ENCODE results near the gene LMO7.

LMO7 gene

GRCh38 chr13:75825161-75825560, 189.0 kb downstream of the LMO7 start:
- H3K4me1 ChIP-seq (ENCODE audit: control insufficient read depth, insufficient read depth, low read length): no peaks in the 10 kb centered on the region
- WGBS, 2 experiments: 43 to 47% methylated on average over 4 of the region's 4 CpGs
- no peak overlapping the region for H3K4me3 ChIP-seq (ENCODE audit: insufficient read depth, low read depth, low read length)
- H3K27ac ChIP-seq (ENCODE audit: insufficient read depth, low read depth, low read length, poor library complexity, severe bottlenecking): no peak overlapping the region
- H3K36me3 ChIP-seq (ENCODE audit: control insufficient read depth, insufficient read depth, low read length): no peaks in the 10 kb centered on the region
- no peaks in the 10 kb centered on the region for H3K9me3 ChIP-seq (ENCODE audit: control insufficient read depth, low read length)
- no peaks in the 10 kb centered on the region for H3K27me3 ChIP-seq (ENCODE audit: control insufficient read depth, insufficient read depth, low read length, poor library complexity, severe bottlenecking)

- WGBS, 2 experiments: 93 to 94% methylated on average over 2 of the region's 2 CpGs
- H3K9me3 ChIP-seq (ENCODE audit: control insufficient read depth, low read length): no peaks in the 10 kb centered on the region
- H3K36me3 ChIP-seq (ENCODE audit: control insufficient read depth, insufficient read depth, low read length): no peaks in the 10 kb centered on the region
- H3K27me3 ChIP-seq (ENCODE audit: control insufficient read depth, insufficient read depth, low read length, poor library complexity, severe bottlenecking): no peaks in the 10 kb centered on the region
- no peaks in the 10 kb centered on the region for H3K4me1 ChIP-seq (ENCODE audit: control insufficient read depth, insufficient read depth, low read length)
- no peak overlapping the region for H3K4me3 ChIP-seq (ENCODE audit: insufficient read depth, low read depth, low read length)
- H3K27ac ChIP-seq (ENCODE audit: insufficient read depth, low read depth, low read length, poor library complexity, severe bottlenecking): no peak overlapping the region
These were observed 189.5 kb downstream of the LMO7 start for GRCh38 chr13:75825594-75825993.

- Histone ChIP-seq H3K27me3 (ENCODE audit: control insufficient read depth, insufficient read depth, low read length, poor library complexity, severe bottlenecking) (no peaks in the 10 kb centered on the region), H3K27ac (ENCODE audit: insufficient read depth, low read depth, low read length, poor library complexity, severe bottlenecking) (no peak overlapping the region), H3K36me3 (ENCODE audit: control insufficient read depth, insufficient read depth, low read length) (no peaks in the 10 kb centered on the region), H3K4me1 (ENCODE audit: control insufficient read depth, insufficient read depth, low read length) (no peaks in the 10 kb centered on the region), H3K9me3 (ENCODE audit: control insufficient read depth, low read length) (no peaks in the 10 kb centered on the region), H3K4me3 (ENCODE audit: insufficient read depth, low read depth, low read length) (no peak overlapping the region)
- 94 to 98% methylated on average over 5 of the region's 5 CpGs for WGBS, 2 experiments
These were observed 190.3 kb downstream of the LMO7 start for GRCh38 chr13:75826391-75826790.

GRCh38 chr13:75829830-75830229, 193.7 kb downstream of the LMO7 start:
- no peak overlapping the region for H3K4me3 ChIP-seq (ENCODE audit: insufficient read depth, low read depth, low read length)
- no peaks in the 10 kb centered on the region for H3K27me3 ChIP-seq (ENCODE audit: control insufficient read depth, insufficient read depth, low read length, poor library complexity, severe bottlenecking)
- no peaks in the 10 kb centered on the region for H3K36me3 ChIP-seq (ENCODE audit: control insufficient read depth, insufficient read depth, low read length)
- H3K9me3 ChIP-seq (ENCODE audit: control insufficient read depth, low read length): no peaks in the 10 kb centered on the region
- no peak overlapping the region for H3K27ac ChIP-seq (ENCODE audit: insufficient read depth, low read depth, low read length, poor library complexity, severe bottlenecking)
- no peaks in the 10 kb centered on the region for H3K4me1 ChIP-seq (ENCODE audit: control insufficient read depth, insufficient read depth, low read length)
- WGBS, 2 experiments: 86 to 88% methylated on average over 1 of the region's 1 CpG

- 100% methylated on average over 1 of the region's 1 CpG for WGBS, 2 experiments
- H3K4me3 ChIP-seq (ENCODE audit: insufficient read depth, low read depth, low read length): no peak overlapping the region
- no peaks in the 10 kb centered on the region for H3K36me3 ChIP-seq (ENCODE audit: control insufficient read depth, insufficient read depth, low read length)
- no peaks in the 10 kb centered on the region for H3K4me1 ChIP-seq (ENCODE audit: control insufficient read depth, insufficient read depth, low read length)
- no peak overlapping the region for H3K27ac ChIP-seq (ENCODE audit: insufficient read depth, low read depth, low read length, poor library complexity, severe bottlenecking)
- no peaks in the 10 kb centered on the region for H3K27me3 ChIP-seq (ENCODE audit: control insufficient read depth, insufficient read depth, low read length, poor library complexity, severe bottlenecking)
- no peaks in the 10 kb centered on the region for H3K9me3 ChIP-seq (ENCODE audit: control insufficient read depth, low read length)
These were observed 194.7 kb downstream of the LMO7 start for GRCh38 chr13:75830842-75831241.

- Histone ChIP-seq H3K4me1 (ENCODE audit: control insufficient read depth, insufficient read depth, low read length) (no peaks in the 10 kb centered on the region), H3K4me3 (ENCODE audit: insufficient read depth, low read depth, low read length) (no peak overlapping the region)
These were observed 195.3 kb downstream of the LMO7 start for GRCh38 chr13:75831389-75831788.

GRCh38 chr13:75832812-75833211, 196.7 kb downstream of the LMO7 start:
- H3K4me3 ChIP-seq (ENCODE audit: insufficient read depth, low read depth, low read length): no peak overlapping the region
- no peaks in the 10 kb centered on the region for H3K36me3 ChIP-seq (ENCODE audit: control insufficient read depth, insufficient read depth, low read length)
- H3K27ac ChIP-seq (ENCODE audit: insufficient read depth, low read depth, low read length, poor library complexity, severe bottlenecking): no peak overlapping the region
- WGBS, 2 experiments: 96% methylated on average over 5 of the region's 5 CpGs
- no peaks in the 10 kb centered on the region for H3K9me3 ChIP-seq (ENCODE audit: control insufficient read depth, low read length)
- no peaks in the 10 kb centered on the region for H3K27me3 ChIP-seq (ENCODE audit: control insufficient read depth, insufficient read depth, low read length, poor library complexity, severe bottlenecking)
- H3K4me1 ChIP-seq (ENCODE audit: control insufficient read depth, insufficient read depth, low read length): no peaks in the 10 kb centered on the region

More at GRCh38 chr13:75831389-75831788, 195.3 kb downstream of the LMO7 start:
- Histone ChIP-seq H3K36me3 (ENCODE audit: control insufficient read depth, insufficient read depth, low read length) (no peaks in the 10 kb centered on the region), H3K27ac (ENCODE audit: insufficient read depth, low read depth, low read length, poor library complexity, severe bottlenecking) (no peak overlapping the region), H3K27me3 (ENCODE audit: control insufficient read depth, insufficient read depth, low read length, poor library complexity, severe bottlenecking) (no peaks in the 10 kb centered on the region), H3K9me3 (ENCODE audit: control insufficient read depth, low read length) (no peaks in the 10 kb centered on the region)

GRCh38 chr13:75836441-75836840, 200.3 kb downstream of the LMO7 start:
- H3K4me1 ChIP-seq (ENCODE audit: control insufficient read depth, insufficient read depth, low read length): no peaks in the 10 kb centered on the region
- H3K9me3 ChIP-seq (ENCODE audit: control insufficient read depth, low read length): no peaks in the 10 kb centered on the region
- WGBS, 2 experiments: 86 to 87% methylated on average over 4 of the region's 4 CpGs
- H3K27me3 ChIP-seq (ENCODE audit: control insufficient read depth, insufficient read depth, low read length, poor library complexity, severe bottlenecking): no peaks in the 10 kb centered on the region
- H3K36me3 ChIP-seq (ENCODE audit: control insufficient read depth, insufficient read depth, low read length): no peaks in the 10 kb centered on the region
- H3K4me3 ChIP-seq (ENCODE audit: insufficient read depth, low read depth, low read length): no peak overlapping the region
- H3K27ac ChIP-seq (ENCODE audit: insufficient read depth, low read depth, low read length, poor library complexity, severe bottlenecking): no peak overlapping the region

- Histone ChIP-seq H3K4me1 (ENCODE audit: control insufficient read depth, insufficient read depth, low read length) (no peaks in the 10 kb centered on the region), H3K4me3 (ENCODE audit: insufficient read depth, low read depth, low read length) (no peak overlapping the region), H3K27me3 (ENCODE audit: control insufficient read depth, insufficient read depth, low read length, poor library complexity, severe bottlenecking) (no peaks in the 10 kb centered on the region), H3K27ac (ENCODE audit: insufficient read depth, low read depth, low read length, poor library complexity, severe bottlenecking) (no peak overlapping the region), H3K36me3 (ENCODE audit: control insufficient read depth, insufficient read depth, low read length) (no peaks in the 10 kb centered on the region), H3K9me3 (ENCODE audit: control insufficient read depth, low read length) (no peaks in the 10 kb centered on the region)
- 87 to 94% methylated on average over 5 of the region's 6 CpGs for WGBS, 2 experiments
These were observed 202.4 kb downstream of the LMO7 start for GRCh38 chr13:75838366-75839005.

- no peaks in the 10 kb centered on the region for H3K9me3 ChIP-seq (ENCODE audit: control insufficient read depth, low read length)
- H3K36me3 ChIP-seq (ENCODE audit: control insufficient read depth, insufficient read depth, low read length): no peaks in the 10 kb centered on the region
- H3K4me1 ChIP-seq (ENCODE audit: control insufficient read depth, insufficient read depth, low read length): no peaks in the 10 kb centered on the region
- H3K4me3 ChIP-seq (ENCODE audit: insufficient read depth, low read depth, low read length): no peak overlapping the region
- no peaks in the 10 kb centered on the region for H3K27me3 ChIP-seq (ENCODE audit: control insufficient read depth, insufficient read depth, low read length, poor library complexity, severe bottlenecking)
- H3K27ac ChIP-seq (ENCODE audit: insufficient read depth, low read depth, low read length, poor library complexity, severe bottlenecking): no peak overlapping the region
- 90 to 93% methylated on average over 2 of the region's 2 CpGs for WGBS, 2 experiments
These were observed 203.3 kb downstream of the LMO7 start for GRCh38 chr13:75839406-75839805.

- no peaks in the 10 kb centered on the region for H3K27me3 ChIP-seq (ENCODE audit: control insufficient read depth, insufficient read depth, low read length, poor library complexity, severe bottlenecking)
- 94 to 97% methylated on average over 5 of the region's 5 CpGs for WGBS, 2 experiments
- no peaks in the 10 kb centered on the region for H3K4me1 ChIP-seq (ENCODE audit: control insufficient read depth, insufficient read depth, low read length)
- no peaks in the 10 kb centered on the region for H3K36me3 ChIP-seq (ENCODE audit: control insufficient read depth, insufficient read depth, low read length)
- no peak overlapping the region for H3K27ac ChIP-seq (ENCODE audit: insufficient read depth, low read depth, low read length, poor library complexity, severe bottlenecking)
- no peaks in the 10 kb centered on the region for H3K9me3 ChIP-seq (ENCODE audit: control insufficient read depth, low read length)
- H3K4me3 ChIP-seq (ENCODE audit: insufficient read depth, low read depth, low read length): no peak overlapping the region
These were observed 205.8 kb downstream of the LMO7 start for GRCh38 chr13:75841905-75842304.
